GM20431 (cell line): ENCODE data around the gene CD59.
"Not testable (repeated sequence)": the region's sequence is repeated elsewhere in the genome, so short reads cannot be mapped to it uniquely, and the experiment has no call there.

Source experiments
- in situ Hi-C: fragments of 300-500 bp; cut with MseI, MboI; formaldehyde crosslinking; loops from one replicate; pipeline ENCODE4 v1.15.0; 2020; ENCODE audit warnings: low sequenced_read_pairs; ENCODE audit not compliant: unreplicated experiment

The CD59 gene

GRCh38 chr11:33718440-33718839, 17.8 kb downstream of the CD59 start:
- in situ Hi-C loops: no loop called here

GRCh38 chr11:33716243-33716642, 20.0 kb downstream of the CD59 start:
- in situ Hi-C loops: no loop called here

GRCh38 chr11:33713856-33714398, 22.3 kb downstream of the CD59 start:
- in situ Hi-C loops: no loop called here

GRCh38 chr11:33713151-33713855, 22.9 kb downstream of the CD59 start:
- in situ Hi-C loops: no loop called here

- in situ Hi-C loops: no loop called here
Observed at GRCh38 chr11:33712436-33712835, 23.8 kb downstream of the CD59 start.

GRCh38 chr11:33709466-33709865, 26.8 kb downstream of the CD59 start:
- in situ Hi-C loops: no loop called here

GRCh38 chr11:33708985-33709384, 27.2 kb downstream of the CD59 start:
- in situ Hi-C loops: no loop called here

- in situ Hi-C loops: not testable (repeated sequence)
Observed at GRCh38 chr11:33707831-33708230, 28.4 kb downstream of the CD59 start.

- in situ Hi-C loops: no loop called here
Observed at GRCh38 chr11:33706966-33707365, 29.3 kb downstream of the CD59 start.

- in situ Hi-C loops: no loop called here
Observed at GRCh38 chr11:33706546-33706945, 29.7 kb downstream of the CD59 start.

- in situ Hi-C loops: no loop called here
Observed at GRCh38 chr11:33704240-33705002, 31.8 kb downstream of the CD59 start.

GRCh38 chr11:33703788-33704187, 32.4 kb downstream of the CD59 start:
- in situ Hi-C loops: no loop called here

- in situ Hi-C loops: no loop called here
Observed at GRCh38 chr11:33703234-33703633, 33.0 kb downstream of the CD59 start.

GRCh38 chr11:33701302-33702230, 34.7 kb downstream of the CD59 start:
- in situ Hi-C loops: no loop called here

GRCh38 chr11:33700502-33701271, 35.5 kb downstream of the CD59 start, which contains the start of gene C11orf91:
Gene C11orf91 (minus strand): TSS chr11:33700826. CDS start chr11:33700740, 86 bp downstream.
- in situ Hi-C loops: no loop called here

GRCh38 chr11:33700063-33700501, 36.1 kb downstream of the CD59 start:
- in situ Hi-C loops: no loop called here

- in situ Hi-C loops: no loop called here
Observed at GRCh38 chr11:33699515-33700062, 36.6 kb downstream of the CD59 start.

GRCh38 chr11:33698921-33699320, 37.3 kb downstream of the CD59 start:
- in situ Hi-C loops: no loop called here

GRCh38 chr11:33697997-33698396, 38.2 kb downstream of the CD59 start:
- in situ Hi-C loops: no loop called here
